ENCODE results near the gene BTBD16. TPM values are rescaled to one million over a fixed set of nuclear protein-coding genes. Genes with fewer than 3 reads are reported as not detected.
A peak's percentile ranks its signal among the peaks of the same experiment; 100 is the strongest.

Gene BTBD16
- total RNA-seq, 4 donors from 2014 or later = not detected

DNA sequence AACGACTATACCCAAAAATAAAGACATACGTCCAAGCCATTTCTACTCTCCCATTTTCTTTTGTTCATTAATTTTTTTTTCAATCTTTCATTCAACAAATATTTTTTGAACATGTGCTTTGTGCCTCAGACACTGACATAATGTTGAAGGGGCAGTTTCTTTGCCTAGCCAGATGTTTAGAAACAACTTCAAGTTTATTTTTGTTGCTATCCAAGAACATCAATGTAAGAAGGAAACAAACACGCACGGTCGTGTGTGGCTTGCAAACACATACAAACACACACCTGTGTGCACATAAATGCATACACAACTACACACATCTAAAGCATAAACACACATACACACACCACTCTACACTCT lies 39.9 kb downstream of the BTBD16 start:
- H3K9me3 ChIP-seq = no peaks in the 10 kb centered on the region
- H3K27me3 ChIP-seq = no peaks in the 10 kb centered on the region
- intact Hi-C loops (cut with DNase I; ENCODE audit: low total_unique reads) (loop anchor here (5.0 kb wide), 1 partner anchor 2001 kb away; no protein-coding TSS in a partner anchor), in situ Hi-C loops (cut with MboI; ENCODE audit: low pct_ligation_motif_present in 1 of 4, low pct_unique_long_range_greater_than_20kb in 1 of 4, low sequenced_read_pairs in 3 of 4) (no loop called here)
- no peak overlapping the region for H3K4me3 ChIP-seq
- DNase-seq = no peak
- H3K4me1 ChIP-seq = peaks cover 12 to 45% (median 37%) of the 10 kb centered on the region in 4 donors
- H3K36me3 ChIP-seq = no peaks in the 10 kb centered on the region
- H3K27ac ChIP-seq = peak overlapping the region; percentile 76 to 88 (median 80)
- 24 to 49% methylated on average over 3 to 5 of the region's 5 CpGs for WGBS, 2 donors (ENCODE audit: low coverage in 1 of 2)
- TF ChIP-seq POLR2A (IDR thresholded peaks at IDR 0.05) (no peak), EP300 (IDR thresholded peaks at IDR 0.05; ENCODE audit: low read depth) (no peak), POLR2AphosphoS5 (IDR thresholded peaks at IDR 0.05) (no peak)
- TF ChIP-seq, protein P1, sequence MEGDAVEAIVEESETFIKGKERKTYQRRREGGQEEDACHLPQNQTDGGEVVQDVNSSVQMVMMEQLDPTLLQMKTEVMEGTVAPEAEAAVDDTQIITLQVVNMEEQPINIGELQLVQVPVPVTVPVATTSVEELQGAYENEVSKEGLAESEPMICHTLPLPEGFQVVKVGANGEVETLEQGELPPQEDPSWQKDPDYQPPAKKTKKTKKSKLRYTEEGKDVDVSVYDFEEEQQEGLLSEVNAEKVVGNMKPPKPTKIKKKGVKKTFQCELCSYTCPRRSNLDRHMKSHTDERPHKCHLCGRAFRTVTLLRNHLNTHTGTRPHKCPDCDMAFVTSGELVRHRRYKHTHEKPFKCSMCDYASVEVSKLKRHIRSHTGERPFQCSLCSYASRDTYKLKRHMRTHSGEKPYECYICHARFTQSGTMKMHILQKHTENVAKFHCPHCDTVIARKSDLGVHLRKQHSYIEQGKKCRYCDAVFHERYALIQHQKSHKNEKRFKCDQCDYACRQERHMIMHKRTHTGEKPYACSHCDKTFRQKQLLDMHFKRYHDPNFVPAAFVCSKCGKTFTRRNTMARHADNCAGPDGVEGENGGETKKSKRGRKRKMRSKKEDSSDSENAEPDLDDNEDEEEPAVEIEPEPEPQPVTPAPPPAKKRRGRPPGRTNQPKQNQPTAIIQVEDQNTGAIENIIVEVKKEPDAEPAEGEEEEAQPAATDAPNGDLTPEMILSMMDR (IDR thresholded peaks at IDR 0.05) = no peak

DNA sequence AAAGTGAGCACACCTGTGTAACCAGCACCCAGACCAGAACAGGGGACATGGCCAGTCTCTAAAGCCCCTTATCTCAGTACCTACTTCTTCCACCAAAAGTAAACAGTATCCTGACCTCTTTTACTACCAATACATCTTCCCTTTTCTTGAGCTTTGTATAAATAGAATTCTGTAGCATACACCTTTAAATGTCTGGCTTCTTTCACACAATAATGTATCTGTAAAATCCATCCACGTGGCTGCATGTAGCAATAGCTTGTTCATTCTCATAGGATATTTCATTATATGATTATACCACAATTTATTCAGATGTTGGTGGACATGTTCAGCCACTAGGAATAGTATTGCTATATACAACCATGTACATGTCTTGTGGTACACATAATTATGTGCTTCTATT lies 40.6 kb downstream of the BTBD16 start:
- 17 to 45% methylated on average over 1 of the region's 1 CpG for WGBS, 2 donors (ENCODE audit: low coverage in 1 of 2)
- Histone ChIP-seq H3K9me3 (no peaks in the 10 kb centered on the region), H3K36me3 (no peaks in the 10 kb centered on the region), H3K27ac (peak overlapping the region; percentile 8 to 81 (median 77)), H3K4me3 (no peak overlapping the region), H3K27me3 (no peaks in the 10 kb centered on the region), H3K4me1 (peaks cover 12 to 45% (median 37%) of the 10 kb centered on the region in 4 donors)
- no peak for TF ChIP-seq EP300 (IDR thresholded peaks at IDR 0.05; ENCODE audit: low read depth)
- TF ChIP-seq, protein P1 (IDR thresholded peaks at IDR 0.05) = no peak
- no peak for TF ChIP-seq POLR2A (IDR thresholded peaks at IDR 0.05)
- TF ChIP-seq POLR2AphosphoS5 (IDR thresholded peaks at IDR 0.05) = no peak
- intact Hi-C loops (cut with DNase I; ENCODE audit: low total_unique reads) (loop anchor here (5.0 kb wide), 1 partner anchor 2001 kb away; no protein-coding TSS in a partner anchor), in situ Hi-C loops (cut with MboI; ENCODE audit: low pct_ligation_motif_present in 1 of 4, low pct_unique_long_range_greater_than_20kb in 1 of 4, low sequenced_read_pairs in 3 of 4) (no loop called here)
- DNase-seq = no peak

DNA sequence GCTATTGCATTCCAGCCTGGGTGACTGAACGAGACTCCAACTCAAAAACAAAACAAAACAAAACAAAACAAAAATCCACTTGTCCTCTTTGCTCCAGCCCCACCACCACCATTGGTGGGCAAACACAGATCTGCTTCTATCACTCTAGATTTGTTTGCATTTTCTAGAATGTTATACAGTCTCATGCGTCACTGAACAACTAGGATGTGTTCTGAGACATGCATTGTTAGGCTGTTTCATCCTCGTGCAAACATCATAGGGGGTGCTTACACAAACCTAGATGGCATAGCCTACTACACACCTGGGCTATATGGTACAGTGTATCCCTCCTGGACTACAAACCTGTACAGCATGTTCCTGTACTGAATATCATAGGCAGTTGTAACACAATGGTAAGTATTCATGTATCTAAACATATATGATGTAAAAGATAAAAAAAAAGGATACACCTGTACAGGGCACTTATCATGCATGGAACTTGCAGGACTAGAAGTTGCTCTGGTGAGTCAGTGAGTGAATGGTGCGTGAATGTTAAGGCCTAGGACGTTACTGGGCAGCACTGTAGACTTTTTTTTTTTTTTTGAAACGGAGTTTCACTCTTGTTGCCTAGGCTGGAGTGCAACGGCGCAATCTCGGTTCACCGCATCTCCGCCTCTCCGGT lies 45.3 kb downstream of the BTBD16 start:
- H3K4me1 ChIP-seq = peaks cover 3 to 5% (median 4%) of the 10 kb centered on the region in 4 donors
- intact Hi-C loops (cut with DNase I; ENCODE audit: low total_unique reads) = no loop called here
- DNase-seq = no peak
- TF ChIP-seq EP300 (IDR thresholded peaks at IDR 0.05; ENCODE audit: low read depth) (no peak), POLR2AphosphoS5 (IDR thresholded peaks at IDR 0.05) (no peak)
- TF ChIP-seq, protein P1 (IDR thresholded peaks at IDR 0.05) = no peak
- WGBS, 2 donors (ENCODE audit: low coverage in 1 of 2) = 88 to 89% methylated on average over 12 of the region's 12 CpGs
- no peak overlapping the region for H3K27ac ChIP-seq
- H3K9me3 ChIP-seq = peaks cover 0 to 6% of the 10 kb centered on the region in 2 donors
- in situ Hi-C loops (cut with MboI; ENCODE audit: low pct_ligation_motif_present in 1 of 4, low pct_unique_long_range_greater_than_20kb in 1 of 4, low sequenced_read_pairs in 3 of 4) = no loop called here
- H3K4me3 ChIP-seq = no peak overlapping the region
- H3K27me3 ChIP-seq = no peaks in the 10 kb centered on the region
- H3K36me3 ChIP-seq = no peaks in the 10 kb centered on the region

DNA sequence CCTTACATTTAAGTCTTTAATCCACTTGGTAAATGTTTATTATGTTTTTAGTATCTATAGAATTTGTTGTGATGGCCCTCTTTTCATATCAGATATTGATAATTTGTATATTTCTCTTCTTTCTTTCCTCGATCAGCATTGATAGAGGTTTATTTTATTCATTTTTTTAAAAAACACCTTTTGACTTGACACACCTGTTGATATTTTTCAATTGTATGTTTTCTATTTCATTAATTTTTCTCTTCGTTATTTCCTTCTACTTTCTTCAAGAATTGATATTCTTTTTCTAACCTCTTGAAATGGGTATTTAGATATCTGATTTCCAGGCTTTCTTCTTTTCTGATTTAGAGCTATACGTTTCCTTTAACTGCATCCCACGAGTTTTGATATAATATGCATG lies 50.9 kb downstream of the BTBD16 start:
- no peaks in the 10 kb centered on the region for H3K36me3 ChIP-seq
- intact Hi-C loops (cut with DNase I; ENCODE audit: low total_unique reads) (no loop called here), in situ Hi-C loops (cut with MboI; ENCODE audit: low pct_ligation_motif_present in 1 of 4, low pct_unique_long_range_greater_than_20kb in 1 of 4, low sequenced_read_pairs in 3 of 4) (no loop called here)
- no peak overlapping the region for H3K27ac ChIP-seq
- 56 to 80% methylated on average over 4 of the region's 4 CpGs for WGBS, 2 donors (ENCODE audit: low coverage in 1 of 2)
- no peaks in the 10 kb centered on the region for H3K27me3 ChIP-seq
- DNase-seq = no peak
- H3K4me1 ChIP-seq = no peaks in the 10 kb centered on the region
- no peak overlapping the region for H3K4me3 ChIP-seq
- TF ChIP-seq POLR2A (IDR thresholded peaks at IDR 0.05) (no peak), EP300 (IDR thresholded peaks at IDR 0.05; ENCODE audit: low read depth) (no peak), POLR2AphosphoS5 (IDR thresholded peaks at IDR 0.05) (no peak)
- TF ChIP-seq, protein P1 (IDR thresholded peaks at IDR 0.05) = no peak
- H3K9me3 ChIP-seq = peaks cover 0 to 6% of the 10 kb centered on the region in 2 donors

All from transverse colon (tissue), 4 donors.